ENCODE results near the gene DIDO1.
A peak's percentile ranks its signal among the peaks of the same experiment; 100 is the strongest.

DIDO1 gene

DNA sequence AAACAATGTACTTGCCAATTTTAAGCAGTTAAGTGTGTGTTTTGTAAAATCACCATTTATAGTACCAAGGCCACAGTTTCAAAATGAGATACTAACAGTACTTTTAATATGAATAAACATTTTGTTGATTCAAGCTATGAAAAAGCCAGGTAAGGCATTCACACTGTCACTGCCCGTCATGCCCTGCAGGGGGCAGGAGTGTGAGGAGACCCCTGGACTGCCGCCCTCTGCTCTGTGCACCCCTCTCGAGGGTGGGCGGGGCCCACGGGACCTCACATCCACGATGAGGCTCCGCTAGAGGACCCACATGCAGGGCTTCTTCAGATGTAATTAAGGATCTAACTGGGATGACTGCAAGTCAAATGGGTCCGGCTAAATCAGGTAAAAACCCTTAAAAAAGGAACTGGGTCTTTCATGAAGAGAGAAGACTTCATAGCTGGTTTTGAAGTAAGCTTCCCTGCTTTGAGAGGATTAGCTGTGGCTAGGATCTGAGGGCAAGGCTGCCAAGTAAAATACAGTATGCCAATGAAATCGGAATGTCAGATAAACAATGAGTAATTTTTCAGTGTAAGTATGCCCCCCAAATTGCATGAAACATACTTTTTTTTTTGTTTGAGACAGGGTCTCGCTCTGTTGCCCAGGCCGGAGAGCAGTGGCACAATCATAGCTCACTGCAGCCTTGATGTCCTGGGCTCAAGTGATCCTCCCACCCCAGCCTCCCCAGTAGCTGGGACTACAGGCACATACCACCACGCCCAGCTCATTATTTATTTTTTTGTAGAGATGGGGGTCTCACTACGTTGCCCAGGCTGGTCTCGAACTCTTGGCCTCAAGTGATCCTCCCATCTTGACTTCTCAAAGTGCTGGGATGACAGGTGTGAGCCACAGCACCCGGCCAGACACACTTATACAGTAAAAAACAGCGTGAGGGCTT lies 18.7 kb downstream of the DIDO1 start:
- no peak for DNase-seq

DNA sequence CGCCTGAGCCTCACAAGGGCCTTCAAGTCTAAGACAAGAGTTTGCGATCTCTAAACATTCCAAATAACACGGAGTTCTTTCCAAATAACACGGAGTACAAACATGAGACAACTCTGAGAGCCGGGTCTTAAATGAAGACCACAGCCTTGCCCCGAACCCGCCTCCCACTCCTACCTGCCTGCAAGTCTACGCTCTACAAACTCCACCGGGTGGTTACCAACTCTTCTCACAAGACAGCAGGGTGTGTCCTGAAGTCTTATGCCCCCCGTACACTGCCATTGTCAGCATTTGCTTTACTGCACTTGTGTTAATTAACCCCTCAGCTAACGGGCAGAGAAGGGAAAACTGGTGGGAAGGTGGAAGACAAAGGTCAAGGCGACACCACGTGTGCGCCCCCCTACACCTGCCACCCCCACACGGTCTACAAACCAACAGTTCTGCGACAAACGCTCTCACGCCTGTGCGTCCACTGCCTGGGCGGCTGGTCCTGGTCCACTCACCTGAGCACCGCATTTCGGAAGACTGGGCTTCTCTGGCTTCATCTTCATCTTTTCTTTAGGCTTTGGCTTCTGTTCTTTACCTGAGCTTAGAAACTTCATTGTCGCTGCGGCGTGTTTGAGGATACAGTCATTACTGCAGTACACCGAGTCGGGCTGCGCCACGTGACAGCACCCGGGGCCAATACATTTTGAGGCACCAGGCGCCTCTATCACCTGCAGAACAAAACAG lies 19.5 kb downstream of the DIDO1 start:
- DNase-seq = no peak

DNA sequence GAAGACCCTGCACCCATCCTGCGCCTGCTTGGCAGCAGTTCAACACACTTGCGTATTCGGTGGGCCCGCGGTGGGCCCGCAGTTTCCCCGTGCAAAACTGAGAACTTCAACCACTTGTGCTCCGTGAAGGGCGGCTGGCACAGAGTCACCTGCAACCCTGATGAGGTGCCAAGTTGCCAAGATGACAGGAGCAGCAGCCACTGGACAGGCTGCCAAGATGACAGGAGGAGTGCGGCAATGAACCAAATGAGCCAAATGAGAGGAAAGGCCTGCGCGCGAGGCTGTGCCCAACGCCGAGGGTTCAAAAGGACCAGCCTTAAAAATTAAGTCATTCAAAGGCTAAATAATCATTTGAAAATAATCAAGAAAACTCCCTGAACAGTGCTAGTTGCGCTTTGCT lies 20.1 kb downstream of the DIDO1 start:
- DNase-seq = no peak

DNA sequence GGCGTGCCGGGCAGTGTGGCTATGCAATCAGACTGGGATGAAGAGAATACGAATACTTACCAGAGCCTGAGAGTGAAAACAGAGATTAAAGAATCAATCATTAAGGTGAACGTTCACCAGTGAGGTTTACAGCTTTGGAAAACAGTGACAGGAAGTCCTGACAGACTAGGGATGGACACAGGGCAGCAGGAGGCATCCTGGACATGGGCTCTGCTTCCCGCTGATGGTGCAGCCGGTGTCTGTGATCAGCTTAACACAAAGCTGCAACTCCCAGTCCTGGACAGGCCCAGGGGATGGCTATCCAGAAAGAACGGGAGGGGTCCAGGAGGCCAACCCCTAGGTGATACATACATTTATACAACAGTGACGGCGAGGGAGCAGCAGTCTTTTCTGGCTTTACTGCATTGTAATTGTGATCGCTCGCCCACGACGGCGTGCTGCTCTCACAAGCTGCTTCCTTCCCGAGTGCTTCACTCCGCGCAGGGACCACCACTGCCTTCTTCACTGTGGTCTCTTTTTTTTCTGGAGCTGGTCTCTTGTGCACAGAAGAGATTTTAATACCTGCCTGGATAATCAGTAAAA lies 20.7 kb downstream of the DIDO1 start:
- DNase-seq = no peak

DNA sequence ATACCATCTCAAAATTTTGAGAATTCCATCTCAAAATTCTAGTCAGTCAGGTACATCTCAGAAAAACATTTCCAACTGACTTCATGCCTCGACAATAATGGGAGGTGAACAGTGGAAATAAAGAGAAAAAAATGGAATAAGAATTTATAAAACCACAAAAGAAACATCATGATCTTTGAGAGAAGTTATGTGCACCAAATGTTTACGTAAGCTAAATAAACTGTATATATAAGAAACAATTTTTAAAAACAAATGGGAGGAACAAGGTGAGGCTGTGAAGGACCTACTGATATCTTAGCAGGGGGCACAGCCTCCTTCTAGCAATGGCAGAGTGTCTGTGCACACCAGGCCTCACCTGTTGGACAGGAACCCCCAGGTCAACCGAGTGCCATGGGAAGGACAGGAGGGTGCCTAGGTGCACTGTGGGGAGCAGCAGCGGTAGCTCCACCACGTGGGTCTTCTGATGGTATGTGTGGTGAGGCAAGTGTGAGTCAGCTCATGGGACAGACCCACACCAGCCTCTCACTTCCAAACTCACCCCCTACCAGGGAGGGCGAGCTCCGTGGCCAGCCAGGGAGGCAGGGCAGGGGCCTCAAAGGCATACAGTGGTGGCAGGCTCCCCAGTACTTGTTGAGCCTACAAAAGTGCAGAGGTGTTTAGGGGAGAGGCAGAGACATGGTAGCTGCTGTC lies 23.2 kb downstream of the DIDO1 start:
- no peak for DNase-seq

DNA sequence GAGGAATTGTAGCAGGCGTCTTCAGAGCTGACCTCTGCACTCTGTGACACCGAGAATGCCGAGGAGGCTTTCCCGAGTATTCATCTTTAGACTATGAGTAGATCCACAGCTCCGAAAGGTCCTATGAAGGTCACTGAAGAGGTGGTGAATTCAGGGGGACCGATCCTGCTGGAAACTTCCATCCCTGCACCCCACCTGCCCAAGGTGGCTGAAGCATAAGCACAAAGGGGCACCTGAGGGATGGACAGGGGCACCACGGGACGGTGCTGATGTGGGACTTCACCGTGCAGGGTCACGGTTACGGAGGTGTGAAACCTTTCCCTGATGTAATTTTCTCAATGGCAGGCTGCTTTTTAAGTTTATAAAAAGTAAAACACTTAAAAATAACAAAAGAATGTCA lies 24.4 kb downstream of the DIDO1 start:
- no peak for DNase-seq

DNA sequence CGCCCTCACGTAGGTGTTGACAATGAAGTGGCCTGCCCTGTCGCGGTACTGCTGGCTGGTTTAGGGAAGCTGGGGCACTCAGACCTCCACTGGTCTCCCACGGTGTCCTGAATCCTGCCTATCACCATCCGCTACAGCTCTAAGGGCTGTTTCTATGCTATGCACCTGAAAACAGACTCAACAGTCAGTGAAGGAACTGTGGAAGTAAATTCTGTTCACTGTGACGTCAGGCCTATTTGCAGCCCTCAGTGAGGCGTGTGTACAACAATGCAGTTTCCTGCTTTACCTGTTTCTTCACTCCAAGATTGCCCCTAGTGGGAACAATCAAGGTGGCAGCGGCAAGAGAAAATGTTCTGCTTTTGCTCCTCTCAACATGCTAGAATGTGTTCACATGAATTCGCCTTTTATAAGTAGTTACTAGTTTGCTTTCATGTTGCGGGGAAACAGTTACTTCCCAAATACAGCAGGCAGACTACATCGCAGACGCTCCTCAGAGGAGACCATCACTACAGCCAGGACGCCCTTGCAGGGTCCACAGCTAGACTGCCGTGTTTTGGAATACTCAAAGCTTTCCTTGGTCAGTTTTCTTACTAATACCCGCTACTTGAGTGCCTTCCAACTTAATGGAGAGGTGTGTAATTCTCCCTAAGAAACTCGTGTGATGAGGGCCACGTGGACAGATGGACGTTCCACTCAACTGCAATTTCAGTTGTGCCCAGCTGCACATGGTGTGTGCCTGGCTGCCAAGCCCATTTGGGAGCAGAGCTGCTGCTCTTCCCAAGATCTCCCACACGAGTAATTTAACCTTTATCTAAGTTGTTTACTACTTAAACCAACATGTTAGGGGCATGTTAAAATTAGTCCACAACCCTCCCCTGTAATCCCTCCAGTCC lies 25.4 kb downstream of the DIDO1 start:
- DNase-seq = no peak

DNA sequence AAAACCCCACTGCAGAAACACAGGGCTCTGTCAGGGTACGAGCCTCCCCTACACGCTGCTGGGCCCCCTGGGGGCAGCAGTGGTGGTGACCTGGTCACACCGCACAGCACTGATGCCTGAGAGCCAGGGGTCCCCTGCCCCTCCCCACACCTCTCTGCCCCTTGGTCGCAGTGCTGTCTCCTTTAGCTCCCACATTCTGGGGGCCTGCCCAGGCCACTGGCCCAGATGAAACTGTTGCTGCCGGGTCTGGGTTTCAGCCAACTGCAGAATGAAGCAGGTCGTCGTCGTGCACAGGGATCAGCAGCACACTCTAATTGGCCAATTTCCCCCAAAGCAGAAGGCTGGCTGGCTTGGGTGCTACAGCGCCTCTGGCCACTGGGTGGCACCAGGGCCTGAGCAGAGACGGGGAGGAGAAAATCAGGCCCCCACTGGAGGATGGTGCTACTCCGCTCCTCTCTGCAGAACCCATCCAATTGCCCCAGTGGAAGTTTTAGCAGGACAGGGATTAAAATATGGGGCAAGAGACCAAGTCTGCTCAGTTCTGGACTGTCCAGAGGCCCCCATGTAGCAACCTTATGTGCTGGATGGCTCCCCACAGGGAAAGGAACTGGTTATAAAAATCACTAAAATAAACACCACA lies 26.1 kb downstream of the DIDO1 start:
- peak; percentile 81 for DNase-seq

DNA sequence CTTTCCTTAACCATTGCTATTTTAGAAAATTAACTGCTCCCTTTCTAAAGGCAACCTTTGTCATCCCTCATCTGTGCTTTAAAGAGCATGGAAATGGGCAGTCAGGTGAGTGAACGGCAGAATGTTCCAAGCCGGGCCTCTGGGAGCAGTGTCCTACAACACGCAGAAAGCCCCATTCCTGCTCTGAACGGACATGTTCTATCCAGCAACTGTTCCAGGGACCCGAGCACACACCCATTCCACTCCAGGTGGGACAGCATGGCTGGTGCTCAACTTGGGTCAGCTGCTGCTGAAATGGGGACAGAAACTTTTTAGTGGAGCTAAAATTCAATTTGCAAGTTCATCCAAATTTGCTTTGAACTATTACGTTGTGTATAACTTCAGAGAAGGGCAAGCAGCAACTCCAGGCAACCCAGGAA lies 26.7 kb downstream of the DIDO1 start:
- peak; percentile 26 for DNase-seq

DNA sequence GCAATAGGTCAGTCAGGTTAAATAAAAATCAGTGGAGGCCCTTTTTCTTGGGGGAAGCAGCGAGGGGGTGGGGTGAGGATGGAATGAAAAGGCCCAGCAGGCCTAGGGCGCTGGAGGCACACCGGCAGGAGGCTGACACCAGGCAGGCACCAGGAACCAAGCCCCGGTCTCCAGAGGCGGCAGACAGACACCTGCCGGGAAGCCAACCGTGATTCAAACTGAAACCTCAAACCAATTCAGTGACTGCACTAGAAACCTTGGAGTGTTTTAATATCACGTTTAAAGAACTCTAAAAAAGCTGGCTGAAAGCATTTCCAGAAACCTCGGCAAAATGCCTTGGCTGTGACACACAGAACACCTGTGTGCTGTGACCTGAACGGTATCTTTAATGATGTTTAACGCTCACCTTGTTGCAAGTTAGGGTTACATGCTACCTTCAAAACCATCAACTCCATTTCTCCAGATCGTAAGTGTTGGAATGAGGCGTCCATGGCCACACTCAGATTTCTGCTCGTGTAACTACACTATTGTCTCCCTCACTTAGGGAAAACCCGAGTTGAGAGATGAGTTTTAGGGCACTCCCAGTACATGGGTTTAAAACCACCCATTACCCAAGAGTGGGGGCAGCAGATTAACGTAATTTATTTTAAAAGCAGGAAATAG lies 27.2 kb downstream of the DIDO1 start:
- no peak for DNase-seq

DNA sequence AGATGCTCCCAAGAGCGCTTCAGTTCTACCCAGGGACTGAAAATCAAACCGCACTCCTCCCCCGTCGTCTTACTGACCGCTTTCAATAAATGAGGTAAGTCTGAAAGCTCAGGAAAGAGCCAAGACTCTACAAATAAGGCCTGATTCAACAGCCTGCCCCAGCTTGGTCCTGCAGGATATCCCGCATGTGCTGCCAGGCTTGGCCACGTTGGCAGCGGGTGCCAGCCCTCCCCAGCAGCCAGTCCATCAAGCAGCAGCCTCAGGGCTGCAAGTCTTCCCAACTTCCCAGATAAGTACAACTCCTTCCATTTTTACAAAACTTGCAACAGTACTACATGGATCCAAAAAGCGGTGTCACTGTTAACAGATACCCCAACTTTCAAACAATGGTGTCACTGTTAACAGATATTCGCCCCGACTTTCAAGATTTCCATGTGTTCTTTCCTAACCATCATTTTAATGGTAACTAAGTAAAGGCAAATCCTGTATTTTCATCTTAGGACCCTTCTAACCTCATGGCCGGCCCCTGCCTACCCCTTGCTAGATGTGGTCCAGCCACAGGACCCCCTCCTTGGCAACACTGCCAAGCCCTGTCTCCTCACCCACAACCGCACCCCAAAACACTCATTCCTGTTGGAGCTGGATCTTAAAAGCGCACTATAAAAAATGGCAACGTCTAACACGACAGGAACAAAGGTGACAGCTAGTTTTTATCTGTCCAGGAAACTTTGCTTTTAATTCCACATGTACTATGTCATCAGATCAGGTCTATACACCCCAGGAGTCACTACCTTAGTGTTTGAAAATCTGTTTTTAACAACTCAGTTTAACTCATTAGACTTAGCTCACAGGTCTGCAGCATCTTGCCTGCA lies 28.0 kb downstream of the DIDO1 start:
- DNase-seq = no peak

DNA sequence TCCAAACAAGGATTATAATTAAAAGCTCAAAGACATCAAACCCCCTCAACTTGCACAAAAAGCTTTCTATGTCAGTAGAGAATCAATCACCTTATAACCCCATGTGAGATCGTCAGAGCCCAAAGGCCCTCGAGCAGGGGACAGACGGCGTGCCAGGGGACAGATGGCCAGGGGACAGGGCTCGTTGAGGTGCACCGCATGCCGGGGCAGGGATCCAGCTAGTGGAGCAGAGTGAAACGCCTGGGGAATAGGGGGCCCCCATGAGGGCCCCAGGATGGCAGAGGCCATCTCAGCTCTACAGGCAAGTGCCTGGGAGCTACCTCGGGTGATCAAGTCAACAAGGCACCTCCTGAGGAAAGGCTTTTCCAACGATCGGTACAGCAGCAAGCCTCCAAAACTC lies 28.6 kb downstream of the DIDO1 start:
- DNase-seq = no peak

DNA sequence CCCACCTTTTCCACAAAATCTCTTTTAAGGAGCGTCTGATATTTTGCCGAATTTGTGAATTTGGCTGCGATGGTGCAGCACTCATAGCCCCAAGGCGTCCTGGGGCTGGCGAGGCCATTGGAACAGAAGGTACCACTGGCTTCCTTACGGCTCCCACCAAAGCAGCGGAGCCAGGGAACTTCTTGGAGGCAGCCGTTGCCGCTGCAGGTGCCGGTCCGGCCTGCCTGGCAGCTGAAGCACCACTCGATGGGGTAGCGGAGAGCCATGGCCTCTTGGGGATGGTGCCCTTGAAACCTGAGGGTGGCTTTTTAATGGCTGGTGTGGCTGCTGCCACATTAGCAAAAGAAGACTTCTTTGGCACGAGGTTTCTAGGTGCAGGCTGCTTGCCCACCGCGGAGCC lies 29.8 kb downstream of the DIDO1 start:
- DNase-seq = no peak

DNA sequence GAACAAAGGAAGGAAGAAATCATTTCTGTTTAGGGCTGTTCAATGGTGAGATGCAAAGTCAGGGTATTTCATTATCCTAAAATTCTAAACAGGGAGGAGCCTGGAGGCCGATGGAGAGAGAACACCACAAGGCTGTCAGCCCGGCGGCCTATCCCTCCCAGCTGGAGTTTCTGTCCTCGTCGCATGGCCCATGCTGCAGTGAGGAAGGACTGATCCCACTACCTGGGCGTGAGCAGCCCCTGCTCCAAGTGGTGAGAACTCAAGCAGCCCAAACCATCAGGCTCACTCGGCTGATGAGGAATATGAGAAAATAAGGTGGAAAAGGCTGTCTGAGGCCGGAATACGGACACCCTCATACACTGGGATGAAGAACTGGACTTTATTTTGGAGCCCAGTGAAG lies 30.8 kb downstream of the DIDO1 start:
- no peak for DNase-seq

DNA sequence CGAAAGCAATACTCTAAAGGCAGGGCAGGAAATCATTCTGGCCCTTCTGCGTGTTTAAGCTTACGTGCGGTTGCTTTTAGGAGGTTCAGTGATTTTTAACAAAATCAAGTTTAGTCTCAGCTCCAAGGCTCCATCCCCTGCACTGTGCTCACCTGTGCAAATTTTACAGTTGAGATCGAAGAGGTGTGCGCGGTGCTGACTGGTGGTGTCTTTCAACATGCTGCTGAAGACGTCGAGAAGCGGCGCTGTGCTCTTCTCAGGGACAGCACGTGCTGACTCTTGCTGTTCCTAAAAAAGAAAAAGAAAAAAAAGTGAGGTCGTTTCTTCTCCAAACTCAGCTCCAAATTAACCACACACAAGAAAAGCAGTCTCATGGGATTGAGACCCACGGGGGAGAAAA lies 32.0 kb downstream of the DIDO1 start:
- no peak for DNase-seq

DNA sequence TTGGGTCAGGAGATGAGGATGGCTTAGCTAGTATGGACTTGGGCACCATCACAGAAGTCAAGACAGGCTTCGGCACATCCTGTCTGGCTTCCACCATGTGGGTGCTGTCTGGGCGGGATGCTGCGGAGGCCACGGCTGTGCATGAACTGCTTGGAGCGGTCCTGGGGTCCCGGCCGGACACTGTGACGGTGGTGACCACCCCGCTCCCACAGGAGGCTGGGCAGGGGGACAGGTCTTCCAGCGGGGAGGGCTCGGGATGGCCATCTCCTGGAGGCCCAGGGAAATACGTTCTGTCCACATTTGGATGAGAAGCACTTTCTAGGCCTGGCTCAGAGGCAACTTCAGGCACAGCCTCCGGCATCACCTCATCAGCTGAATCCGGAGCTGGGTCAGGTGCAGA lies 32.6 kb downstream of the DIDO1 start:
- no peak for DNase-seq

DNA sequence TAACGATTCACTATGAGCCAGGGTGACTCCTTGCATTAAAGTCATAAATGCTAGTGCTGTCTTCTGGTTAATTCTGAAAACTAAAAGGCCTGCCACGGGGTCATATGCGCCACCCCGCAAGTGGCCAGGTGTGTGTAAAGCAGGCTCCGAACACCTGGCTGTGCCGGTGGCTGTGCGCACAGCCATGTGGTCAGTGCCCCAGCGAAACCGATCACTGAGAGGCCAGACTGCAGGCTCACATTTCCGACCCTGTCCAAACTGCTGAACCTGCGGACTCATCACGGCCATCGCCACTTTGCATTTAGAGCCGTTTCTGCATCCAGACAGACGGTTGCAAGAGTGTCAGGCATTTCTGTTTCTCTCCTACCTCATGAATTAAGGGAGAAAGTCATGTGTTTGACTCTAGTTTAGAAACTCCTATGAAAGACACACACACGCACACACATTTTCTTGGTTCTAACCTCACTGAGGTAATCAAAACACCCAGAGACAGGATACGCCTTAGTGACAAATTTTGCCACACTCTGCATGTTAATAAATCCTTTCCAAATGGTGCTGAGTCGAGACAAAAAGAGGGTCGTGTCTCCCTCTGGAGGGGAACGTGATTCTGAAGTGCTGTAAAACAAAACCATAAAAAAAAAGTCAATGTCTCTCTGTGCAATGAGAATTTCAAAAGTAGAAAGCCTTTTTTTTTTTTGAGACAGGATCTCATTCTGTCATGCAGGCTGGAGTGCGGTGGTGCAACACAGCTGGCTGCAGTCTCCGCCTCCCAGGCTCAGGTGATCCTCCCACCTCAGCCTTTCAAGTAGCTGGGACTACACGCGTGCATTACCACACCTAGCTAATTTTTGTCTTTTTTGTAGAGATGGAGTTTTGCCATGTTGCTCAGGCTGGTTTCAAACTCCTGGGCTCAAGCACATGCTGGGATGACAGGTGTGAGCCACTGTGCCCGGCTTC lies 33.7 kb downstream of the DIDO1 start:
- no peak for DNase-seq

DNA sequence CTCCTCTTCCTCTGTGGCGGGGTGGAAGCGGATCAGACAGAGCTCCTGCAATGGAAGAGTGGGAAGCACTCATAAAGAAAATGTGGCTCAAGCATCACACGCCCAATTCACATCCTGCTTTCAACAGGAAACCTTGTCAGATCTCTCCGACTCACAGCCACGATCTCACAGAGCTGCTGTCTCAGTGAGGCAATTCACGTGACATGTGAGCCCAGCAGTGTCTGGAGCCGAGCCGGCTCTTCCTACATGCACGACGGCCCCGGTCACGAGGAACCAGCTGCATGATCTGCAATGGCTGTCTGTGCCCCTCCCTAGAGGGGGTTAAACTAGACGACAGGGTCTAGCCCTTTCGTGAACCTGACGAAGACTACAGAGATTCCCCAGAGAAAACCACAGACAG lies 35.2 kb downstream of the DIDO1 start:
- no peak for DNase-seq

DNA sequence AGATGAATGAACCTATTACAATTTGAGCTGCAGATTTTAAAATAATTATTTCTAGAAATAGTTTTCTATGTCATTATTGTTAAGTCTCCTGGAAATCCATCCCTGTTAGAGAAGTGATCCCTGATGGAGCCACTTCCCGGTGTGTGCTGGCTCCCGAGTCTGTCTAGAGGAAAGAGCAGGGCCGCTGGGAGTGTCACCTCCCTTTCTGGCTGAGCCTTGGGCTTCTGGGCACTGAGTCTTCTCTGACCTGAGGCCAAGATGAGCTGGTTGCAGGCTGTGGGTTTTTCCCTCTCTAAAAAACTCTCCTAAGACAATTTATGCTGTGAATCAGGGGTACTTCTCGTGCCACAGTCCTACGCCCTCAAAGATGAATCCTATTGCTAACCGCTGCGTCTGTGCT lies 35.9 kb downstream of the DIDO1 start:
- DNase-seq = no peak
